ENCODE data around the gene COQ10B.
"Not testable (repeated sequence)": the region's sequence is repeated elsewhere in the genome, so short reads cannot be mapped to it uniquely, and the experiment has no call there.

COQ10B gene

DNA sequence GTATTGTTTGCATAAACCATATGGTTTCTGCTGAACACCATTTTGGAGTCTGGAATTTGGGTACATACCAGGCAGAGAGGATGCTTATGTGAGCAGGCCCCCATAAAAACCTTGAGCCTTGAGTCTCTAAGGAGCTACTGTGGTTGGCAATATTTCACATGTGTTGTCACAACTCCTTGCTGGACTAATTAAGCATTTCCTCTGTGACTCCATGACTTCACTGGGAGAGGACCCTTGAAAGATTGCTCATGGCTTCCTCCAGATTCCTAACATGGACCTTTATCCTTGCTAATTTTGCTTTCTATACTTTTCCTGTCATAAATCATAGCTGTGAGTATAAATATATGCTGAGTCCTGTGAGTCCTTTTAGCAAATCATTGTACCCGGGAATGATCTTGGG is 7.6 kb upstream of the COQ10B start:
- in situ Hi-C loops (cut with MboI; ENCODE audit: low sequenced_read_pairs) = loop anchor here (25.0 kb wide), 1 partner anchor 267 kb away; the partner anchor contains the start of gene MARS2

DNA sequence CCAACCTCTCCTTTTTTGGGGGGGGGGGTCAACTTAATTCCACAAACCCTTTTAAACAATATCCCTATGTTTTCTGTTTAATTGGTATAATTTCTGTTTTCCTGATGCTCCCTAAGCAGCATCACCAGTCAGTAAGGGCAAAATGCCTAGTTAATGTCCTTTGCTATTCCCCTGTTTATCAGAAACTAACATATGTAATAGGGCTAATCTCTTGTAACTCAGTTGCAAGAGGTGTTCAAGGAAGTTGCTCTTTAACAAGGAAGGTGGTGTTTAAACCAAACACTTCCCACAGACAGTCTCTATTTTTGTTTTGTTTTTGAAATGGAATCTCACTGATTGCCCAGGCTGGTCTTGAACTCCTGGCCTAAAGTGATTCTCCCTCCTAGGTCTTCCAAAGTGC is 6.5 kb upstream of the COQ10B start:
- in situ Hi-C loops (cut with MboI; ENCODE audit: low sequenced_read_pairs) = loop anchor here (25.0 kb wide), 1 partner anchor 265 kb away; the partner anchor contains the start of gene MARS2

DNA sequence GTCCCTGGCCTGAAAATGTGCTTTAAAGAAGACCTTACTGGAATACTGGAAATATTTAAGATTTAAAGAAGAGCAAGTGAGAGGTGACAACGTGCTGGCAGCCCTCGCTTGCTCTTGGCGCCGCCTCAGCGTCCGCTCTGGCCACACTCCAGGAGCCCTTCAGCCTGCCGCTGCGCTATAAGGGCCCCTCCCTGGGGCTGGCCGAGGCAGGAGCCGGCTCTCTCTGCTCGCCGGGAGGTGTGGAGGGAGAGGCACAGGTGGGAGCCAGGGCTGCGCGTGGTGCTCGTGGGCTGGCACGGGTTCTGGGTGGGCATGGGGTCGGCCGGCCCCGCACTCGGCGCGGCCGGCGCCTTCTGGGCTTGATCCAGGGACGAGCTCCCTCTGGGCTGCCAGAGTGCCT is 2.9 kb upstream of the COQ10B start:
- in situ Hi-C loops (cut with MboI; ENCODE audit: low sequenced_read_pairs) = no loop called here

DNA sequence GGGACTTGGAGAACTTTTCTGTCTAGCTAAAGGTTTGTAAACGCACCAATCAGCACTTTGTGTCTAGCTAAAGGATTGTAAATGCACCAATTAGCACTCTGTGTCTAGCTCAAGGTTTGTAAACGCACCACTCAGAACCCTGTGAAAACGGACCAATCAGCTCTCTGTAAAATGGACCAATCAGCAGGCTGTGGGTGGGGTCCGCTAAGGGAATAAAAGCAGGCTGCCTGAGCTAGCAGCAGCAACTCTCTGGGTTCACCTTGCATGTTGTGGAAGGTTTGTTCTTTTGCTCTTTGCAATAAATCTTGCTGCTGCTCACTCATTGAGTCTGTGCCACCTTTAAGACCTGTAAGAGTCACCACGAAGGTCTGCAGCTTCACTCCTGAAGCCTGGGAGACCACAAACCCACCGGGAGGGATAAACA is 2.4 kb upstream of the COQ10B start:
- in situ Hi-C loops (cut with MboI; ENCODE audit: low sequenced_read_pairs) = not testable (repeated sequence)

DNA sequence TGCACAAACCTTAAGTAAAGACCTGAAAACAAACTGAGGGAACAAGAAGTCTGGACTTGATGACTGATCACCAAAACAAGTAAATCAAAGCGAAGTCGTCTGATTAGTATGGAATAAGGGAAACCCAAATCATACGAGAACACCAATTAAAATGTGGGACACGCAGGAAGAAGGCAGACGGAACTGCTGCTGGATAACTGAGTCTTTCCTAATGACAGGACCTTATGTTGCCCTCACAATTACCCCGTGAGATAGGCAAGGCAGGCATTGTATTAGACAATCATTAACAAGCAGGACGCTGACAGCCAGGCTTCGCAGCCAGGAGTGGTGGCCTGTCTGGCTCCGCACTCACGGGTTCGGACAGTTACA is 614 bp upstream of the COQ10B start:
- in situ Hi-C loops (cut with MboI; ENCODE audit: low sequenced_read_pairs) = no loop called here

DNA sequence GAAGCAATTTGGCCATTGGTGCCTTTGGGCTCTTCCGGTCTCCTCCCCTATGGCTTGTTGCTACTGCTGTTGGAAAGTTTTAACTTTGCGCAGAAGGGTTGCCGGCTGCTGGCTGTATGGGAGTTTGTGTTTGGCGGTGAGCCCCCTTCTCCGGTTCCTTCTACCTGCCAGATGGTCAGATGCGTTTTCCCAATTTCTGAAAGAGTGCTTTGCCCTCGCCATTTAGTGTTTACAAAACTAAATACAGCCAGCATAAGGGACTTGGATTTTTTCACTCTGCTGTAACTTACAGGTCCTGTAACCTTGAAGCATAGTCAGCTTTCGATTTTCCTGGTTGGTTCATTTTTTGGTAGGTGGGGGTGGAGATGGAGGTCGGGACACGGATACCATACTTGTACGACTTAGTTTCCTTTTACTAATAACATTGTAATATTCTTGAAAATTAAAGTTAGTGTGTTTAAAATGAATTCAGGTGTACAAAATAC is 604 bp downstream of the COQ10B start:
- in situ Hi-C loops (cut with MboI; ENCODE audit: low sequenced_read_pairs) = no loop called here

DNA sequence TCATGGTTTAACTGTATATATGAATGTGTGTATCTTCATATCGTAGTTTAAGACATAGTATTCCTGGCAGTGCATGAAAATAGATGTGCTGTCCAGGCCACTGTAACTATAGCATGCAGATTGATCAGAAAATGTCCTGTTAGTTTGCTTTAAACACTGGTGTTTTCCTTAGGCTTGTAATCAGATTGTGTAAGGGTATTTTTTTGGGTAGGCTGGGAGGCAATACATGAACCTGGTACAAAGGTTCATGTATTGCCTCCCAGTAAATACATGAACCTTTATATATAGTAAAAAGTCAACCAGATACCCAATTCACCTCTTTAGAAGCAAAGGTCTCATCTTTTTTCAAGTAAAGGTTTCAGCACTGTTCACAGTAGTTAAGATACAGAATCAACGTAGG is 1.6 kb downstream of the COQ10B start:
- in situ Hi-C loops (cut with MboI; ENCODE audit: low sequenced_read_pairs) = no loop called here

DNA sequence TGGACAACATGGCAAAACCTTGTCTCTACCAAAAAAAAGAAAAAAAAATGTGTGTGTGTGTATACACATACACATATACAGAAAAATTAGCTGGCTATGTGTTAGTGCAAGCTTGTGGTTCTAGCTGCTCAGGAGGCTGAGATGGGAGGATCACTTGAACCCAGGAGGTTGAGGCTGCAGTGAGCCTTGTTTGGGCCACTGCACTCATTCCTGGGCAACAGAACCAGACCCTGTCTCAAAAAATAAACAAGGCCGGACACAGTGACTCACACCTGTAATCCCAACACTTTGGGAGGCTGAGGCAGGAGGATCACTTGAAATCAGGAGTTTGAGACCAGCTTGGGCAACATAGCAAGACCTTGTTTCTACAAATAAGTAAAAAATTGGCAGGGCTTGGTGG is 2.1 kb downstream of the COQ10B start:
- in situ Hi-C loops (cut with MboI; ENCODE audit: low sequenced_read_pairs) = no loop called here

DNA sequence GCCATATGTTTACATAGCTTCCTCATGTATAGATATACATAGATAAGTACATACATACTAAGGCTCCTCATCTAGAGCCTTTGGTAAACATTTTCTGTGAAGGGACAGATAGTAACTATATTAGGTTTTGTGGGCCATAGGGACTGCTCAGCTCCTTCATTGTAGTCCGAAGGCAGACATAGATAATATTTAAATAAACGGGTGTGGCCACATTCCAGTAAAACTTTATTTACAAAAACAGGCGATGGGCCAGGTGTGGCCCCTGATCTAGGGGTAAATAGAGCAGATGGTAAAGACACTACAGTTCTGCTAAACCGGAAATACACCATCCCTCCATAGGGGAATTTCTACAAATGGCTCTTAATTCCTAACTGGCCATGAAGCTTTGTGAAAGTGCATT is 7.3 kb downstream of the COQ10B start:
- in situ Hi-C loops (cut with MboI; ENCODE audit: low sequenced_read_pairs) = no loop called here

DNA sequence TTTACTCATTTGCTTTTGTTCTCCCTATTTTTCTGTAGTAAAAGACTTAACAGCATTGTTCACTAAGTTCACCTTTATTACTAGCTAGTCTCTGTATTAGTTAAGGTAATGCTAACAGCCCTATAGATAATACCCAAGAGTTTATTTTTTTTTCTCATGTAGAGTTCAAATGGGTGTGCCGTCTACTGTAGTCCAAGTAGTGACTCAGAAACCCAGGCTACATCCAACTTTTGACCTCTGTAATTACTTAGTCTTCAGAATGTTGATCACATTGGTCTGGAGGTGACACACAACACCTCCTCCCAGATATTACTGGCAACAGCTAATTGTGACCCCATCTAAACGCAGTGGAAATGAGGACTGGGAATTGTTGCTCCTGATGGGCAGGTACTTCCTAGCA is 7.7 kb downstream of the COQ10B start:
- in situ Hi-C loops (cut with MboI; ENCODE audit: low sequenced_read_pairs) = no loop called here

DNA sequence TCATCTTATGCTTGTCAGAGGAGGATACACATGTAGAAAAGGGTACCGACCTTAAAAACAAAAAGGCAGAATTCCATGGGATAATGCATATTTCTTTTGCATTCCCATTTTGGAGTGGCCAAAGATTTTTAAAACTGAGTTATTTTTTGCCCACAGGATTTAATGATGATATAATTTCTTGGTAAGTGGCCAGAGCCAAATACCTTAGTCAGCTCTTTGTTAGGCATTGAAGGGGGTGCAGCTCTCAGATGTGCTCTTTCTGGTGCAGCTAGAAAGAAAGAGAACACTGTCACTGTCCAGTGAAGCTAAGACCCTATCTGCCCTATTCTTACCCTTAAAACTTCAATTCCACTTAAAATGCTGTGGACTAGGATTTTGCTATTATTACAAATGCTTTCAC is 10.8 kb downstream of the COQ10B start:
- in situ Hi-C loops (cut with MboI; ENCODE audit: low sequenced_read_pairs) = no loop called here

DNA sequence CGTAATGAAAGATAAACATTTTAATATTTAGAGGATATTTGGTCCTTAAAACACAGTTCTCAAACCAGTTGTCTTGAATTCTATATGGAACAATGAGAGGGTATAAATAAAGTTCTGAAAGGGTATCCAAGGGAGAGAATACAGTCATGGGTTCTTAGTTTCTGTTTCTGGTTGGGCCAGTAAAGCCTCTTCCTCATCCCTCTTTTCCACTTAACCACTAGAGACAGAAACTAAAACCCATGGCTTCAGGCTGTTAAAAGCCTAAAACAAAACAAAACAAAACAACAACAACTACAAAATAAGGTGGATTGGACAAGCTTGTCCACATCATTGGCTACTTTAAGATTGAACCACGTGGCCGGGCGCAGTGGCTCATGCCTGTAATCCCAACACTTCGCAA is 18.8 kb downstream of the COQ10B start:
- in situ Hi-C loops (cut with MboI; ENCODE audit: low sequenced_read_pairs) = no loop called here

DNA sequence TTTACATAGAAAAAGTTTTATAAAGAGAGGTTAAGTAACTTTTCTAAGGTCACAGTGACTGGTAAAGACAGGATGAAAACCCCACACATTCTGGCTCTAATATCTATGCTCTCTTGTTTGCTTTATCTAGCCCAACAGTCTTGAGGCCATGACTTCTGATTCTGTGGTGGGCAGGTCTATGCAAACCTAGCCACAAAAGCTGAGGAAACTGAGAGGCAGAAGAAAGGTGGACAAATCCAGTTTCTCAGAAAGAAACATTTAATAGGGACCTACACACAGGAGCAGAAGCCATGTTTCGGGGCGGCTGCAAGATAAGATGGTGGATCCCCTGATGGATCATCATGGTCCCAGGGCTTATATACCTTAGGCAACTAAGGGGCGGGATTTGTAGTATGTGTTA is 24.4 kb downstream of the COQ10B start:
- in situ Hi-C loops (cut with MboI; ENCODE audit: low sequenced_read_pairs) = no loop called here

DNA sequence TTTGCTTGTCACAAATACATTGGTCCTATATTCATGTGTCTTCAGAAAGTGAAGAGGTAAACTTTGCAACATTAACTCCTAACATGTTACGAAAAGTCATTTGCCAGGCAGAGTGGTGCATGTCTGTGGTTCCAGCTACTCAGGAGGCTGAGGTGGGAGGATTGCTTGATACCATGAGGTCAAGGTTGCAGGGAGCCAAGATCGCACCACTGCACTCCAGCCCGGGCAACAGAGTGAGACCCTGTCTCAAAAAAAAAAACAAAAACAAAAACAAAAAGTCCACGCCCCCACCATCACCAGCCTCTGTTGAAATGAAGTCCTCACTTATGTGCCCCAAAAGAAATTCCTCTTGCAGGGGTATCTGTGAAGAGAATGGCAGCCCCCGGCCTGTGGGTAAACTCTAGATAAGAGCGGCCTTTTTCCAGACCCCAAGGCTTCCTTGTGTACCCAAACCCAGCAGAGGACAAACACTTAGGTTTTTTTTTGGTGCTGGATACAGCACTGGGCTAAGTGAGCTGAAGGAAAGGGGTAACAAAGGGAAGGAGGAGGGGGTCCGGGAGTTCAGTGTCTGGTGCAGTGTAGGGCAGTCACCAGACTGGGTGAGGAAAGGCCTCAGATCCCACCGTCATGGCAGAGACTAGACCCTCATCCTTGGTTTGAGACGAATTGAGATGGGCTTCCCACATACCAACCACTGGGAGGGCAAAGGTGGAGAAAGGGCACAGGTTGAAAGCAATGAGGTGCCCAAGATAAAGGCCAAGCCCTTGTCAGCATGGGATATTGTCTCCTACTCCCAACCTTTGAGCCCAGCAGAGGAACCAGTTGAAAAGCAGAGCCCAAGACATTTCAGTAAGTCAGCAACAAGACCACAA is 27.0 kb downstream of the COQ10B start:
- in situ Hi-C loops (cut with MboI; ENCODE audit: low sequenced_read_pairs) = no loop called here

DNA sequence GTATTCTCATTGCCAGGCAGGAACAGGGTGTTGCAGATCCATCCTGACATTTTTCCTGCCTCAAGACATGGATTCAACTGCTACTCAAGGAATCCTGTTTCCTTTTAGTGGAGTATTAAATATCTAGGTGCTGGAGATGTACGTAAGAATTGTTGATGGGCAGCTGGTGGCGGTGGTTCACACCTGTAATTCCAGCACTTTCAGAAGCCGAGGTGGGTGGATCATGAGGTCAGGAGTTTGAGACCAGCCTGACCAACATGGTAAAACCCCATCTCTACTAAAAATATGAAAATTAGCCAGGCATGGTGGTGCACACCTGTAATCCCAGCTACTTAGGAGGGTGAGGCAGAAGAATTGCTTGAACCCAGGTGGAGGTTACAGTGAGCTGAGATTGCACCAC is 30.9 kb downstream of the COQ10B start:
- in situ Hi-C loops (cut with MboI; ENCODE audit: low sequenced_read_pairs) = not testable (repeated sequence)

DNA sequence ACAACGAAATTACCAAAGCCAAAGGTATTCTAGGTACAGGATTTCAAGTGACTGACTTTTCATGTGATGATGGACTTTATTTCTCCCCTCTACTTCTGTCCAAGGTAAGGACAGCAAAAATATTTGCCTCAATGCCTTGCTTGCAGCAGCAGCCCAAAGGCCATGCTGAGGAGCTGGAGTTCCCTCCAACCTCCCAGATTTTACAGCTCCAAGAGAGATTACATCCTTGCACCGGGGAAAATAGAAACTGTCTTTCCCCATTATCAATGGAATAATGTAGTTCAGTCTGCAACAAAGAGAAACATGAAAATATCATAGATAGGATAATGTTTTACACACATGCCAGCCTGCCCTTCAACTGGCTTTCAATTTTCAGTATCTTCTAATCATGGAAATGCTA is 32.8 kb downstream of the COQ10B start:
- in situ Hi-C loops (cut with MboI; ENCODE audit: low sequenced_read_pairs) = no loop called here

DNA sequence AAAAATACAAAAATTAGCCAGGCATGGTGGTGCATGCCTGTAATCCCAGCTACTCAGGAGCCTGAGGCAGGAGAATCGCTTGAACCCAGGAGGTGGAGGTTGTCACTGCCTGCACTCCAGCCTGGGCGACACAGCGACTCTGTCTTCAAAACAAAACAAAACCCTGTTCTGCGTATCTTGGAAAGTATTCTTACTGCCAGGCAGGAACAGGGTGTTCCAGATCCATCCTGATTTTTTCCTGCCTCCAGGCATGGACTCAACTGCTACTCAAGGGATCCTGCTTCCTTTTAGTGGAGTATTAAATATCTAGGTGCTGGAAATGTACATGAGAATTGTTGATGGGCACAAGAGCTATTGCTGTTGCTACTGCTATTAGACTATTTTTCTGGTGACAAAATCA is 34.0 kb downstream of the COQ10B start:
- in situ Hi-C loops (cut with MboI; ENCODE audit: low sequenced_read_pairs) = no loop called here

DNA sequence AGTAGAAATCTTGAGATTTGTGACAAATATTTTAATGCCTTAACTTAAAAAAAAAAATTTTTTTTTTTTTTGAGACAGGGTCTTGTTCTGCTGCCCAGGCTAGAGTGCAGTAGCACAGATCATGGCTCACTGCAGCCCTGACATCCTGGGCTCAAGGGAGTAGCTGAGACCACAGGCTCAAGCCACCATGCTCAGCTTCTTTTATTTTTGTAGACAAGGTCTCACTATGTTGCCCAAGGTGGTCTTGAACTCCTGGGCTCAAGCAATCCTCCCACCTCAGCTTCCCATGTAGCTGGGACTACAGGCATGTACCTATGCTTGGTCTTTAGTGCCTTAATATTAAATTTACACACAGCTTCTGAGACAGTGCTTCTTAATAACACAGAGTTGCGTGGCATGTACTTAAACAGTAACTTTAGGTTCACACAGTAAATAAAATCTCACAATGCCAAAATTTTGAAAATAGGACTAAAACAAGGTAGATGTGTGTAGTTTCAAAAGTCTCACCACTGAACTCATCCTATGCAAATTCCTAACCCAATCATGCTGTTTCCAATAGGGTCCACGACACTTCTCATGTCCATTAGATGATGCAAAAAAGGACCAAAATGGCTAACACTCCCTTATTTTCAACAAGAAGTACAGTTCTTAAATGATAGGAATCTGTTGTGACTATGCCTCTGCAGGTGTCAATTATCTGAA is 42.2 kb downstream of the COQ10B start:
- in situ Hi-C loops (cut with MboI; ENCODE audit: low sequenced_read_pairs) = no loop called here

DNA sequence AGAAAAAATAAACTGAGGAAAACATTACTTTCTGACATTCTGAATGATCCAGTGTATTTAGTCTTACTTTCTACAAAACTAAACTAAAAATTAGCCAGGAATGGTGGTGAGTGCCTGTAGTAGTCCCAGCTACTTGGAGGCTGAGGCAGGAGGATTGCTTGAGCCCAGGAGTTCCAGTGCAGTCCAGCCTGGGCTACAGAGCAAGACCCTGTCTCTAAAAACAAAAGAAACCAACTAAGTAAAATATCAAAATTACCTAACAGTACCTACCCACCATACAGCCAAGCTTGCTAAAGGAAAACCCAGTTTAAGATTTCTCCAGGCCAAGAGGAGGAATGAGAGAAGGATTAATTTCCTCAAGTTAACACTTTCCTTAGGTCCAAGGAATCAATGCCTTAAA is 43.3 kb downstream of the COQ10B start:
- in situ Hi-C loops (cut with MboI; ENCODE audit: low sequenced_read_pairs) = no loop called here

DNA sequence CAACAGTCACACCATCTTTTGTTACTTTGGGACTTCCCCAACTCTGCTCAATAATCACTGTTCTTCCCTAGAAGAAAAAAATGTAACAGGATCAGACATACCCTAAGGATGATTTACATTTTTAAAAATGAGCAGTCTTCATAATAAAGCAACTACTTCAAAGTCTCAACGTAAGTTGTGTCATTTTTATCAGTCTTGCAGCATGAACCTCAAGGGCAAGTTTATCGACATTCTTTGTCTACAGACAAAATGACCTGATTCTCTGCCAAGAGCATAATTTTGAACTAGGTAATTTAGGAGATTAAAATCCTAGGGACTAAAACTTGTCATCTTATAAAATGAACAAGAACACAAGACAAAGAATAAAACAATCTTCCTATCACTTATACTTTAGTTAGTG is 44.0 kb downstream of the COQ10B start:
- in situ Hi-C loops (cut with MboI; ENCODE audit: low sequenced_read_pairs) = no loop called here

DNA sequence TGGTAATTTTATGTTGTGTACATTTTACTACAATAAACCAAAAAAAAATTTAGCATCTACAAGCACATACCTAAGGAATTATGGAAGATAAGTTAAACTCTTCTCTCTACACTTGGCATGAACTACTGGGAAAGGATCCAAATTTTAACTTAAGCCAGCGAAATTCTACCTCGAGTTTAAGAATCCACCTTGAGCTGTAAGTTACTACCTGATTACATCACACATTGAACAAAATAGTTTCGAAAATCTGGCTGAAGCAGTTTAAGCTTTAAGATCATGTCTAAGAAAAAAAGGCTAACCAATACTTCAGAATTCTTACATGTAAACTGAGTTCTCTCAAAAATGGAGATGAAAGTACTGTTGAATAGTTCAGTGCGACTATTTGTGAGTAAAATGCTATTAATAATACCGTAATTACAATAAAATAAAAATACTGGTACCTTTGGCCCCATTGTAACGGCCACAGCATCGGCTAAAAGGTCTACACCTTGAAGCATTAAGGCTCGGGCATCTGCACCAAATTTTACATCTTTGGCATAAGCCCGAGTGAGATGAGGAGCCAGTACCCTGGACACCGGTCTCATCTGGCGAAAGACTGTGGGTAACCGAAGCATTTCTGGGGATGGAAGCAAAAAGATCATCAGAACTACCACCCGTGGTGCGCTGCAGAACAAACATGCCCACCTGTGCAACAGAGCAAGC is 45.0 kb downstream of the COQ10B start:
- in situ Hi-C loops (cut with MboI; ENCODE audit: low sequenced_read_pairs) = no loop called here

Data from HL-60/S4 treated with phorbol 12-myristate 13-acetate at 8.2 ng/mL for 4 days and 3 days (cell line).